Activated naive CD8-positive, alpha-beta T cell (primary cell): ENCODE data around the gene WDR27.
"Not testable (repeated sequence)": the region's sequence is repeated elsewhere in the genome, so short reads cannot be mapped to it uniquely, and the experiment has no call there.

Experiments
- H3K27ac Mint-ChIP-seq: one replicate; pipeline ENCODE4 v1.8.0; 2021; ENCODE audit warnings: mixed read lengths
- H3K27me3 Mint-ChIP-seq: one replicate; pipeline ENCODE4 v1.8.0; 2021; ENCODE audit warnings: mixed read lengths
- H3K36me3 Mint-ChIP-seq: one replicate; pipeline ENCODE4 v1.8.0; 2021; ENCODE audit warnings: mixed read lengths
- H3K4me1 Mint-ChIP-seq: one replicate; pipeline ENCODE4 v1.8.0; 2021; ENCODE audit warnings: low read depth, mixed read lengths
- H3K4me3 Mint-ChIP-seq: one replicate; pipeline ENCODE4 v1.8.0; 2021; ENCODE audit warnings: mild to moderate bottlenecking, mixed read lengths
- H3K9me3 Mint-ChIP-seq: one replicate; pipeline ENCODE4 v1.8.0; 2021; ENCODE audit warnings: low read depth, mixed read lengths

WDR27 gene

GRCh38 chr6:169722362-169723199 lies 20.8 kb upstream of the WDR27 start:
- H3K9me3 Mint-ChIP-seq, result no peaks in the 10 kb centered on the region
- H3K27me3 Mint-ChIP-seq, result no peaks in the 10 kb centered on the region
- H3K27ac Mint-ChIP-seq, result peak overlapping the region; percentile 95
- H3K36me3 Mint-ChIP-seq, result peaks cover 2% of the 10 kb centered on the region
- peak overlapping the region; percentile 96 for H3K4me3 Mint-ChIP-seq
- H3K4me1 Mint-ChIP-seq, result peaks cover 51% of the 10 kb centered on the region

GRCh38 chr6:169720207-169720855 lies 18.5 kb upstream of the WDR27 start:
- Mint-ChIP-seq H3K4me3 (no peak overlapping the region), H3K27me3 (no peaks in the 10 kb centered on the region), H3K27ac (peak overlapping the region; percentile 59), H3K4me1 (peaks cover 49% of the 10 kb centered on the region), H3K9me3 (no peaks in the 10 kb centered on the region), H3K36me3 (peaks cover 2% of the 10 kb centered on the region)

- peak overlapping the region; percentile 69 for H3K27ac Mint-ChIP-seq
- no peaks in the 10 kb centered on the region for H3K27me3 Mint-ChIP-seq
- no peak overlapping the region for H3K4me3 Mint-ChIP-seq
- no peaks in the 10 kb centered on the region for H3K9me3 Mint-ChIP-seq
- H3K4me1 Mint-ChIP-seq, result peaks cover 47% of the 10 kb centered on the region
- peaks cover 8% of the 10 kb centered on the region for H3K36me3 Mint-ChIP-seq
These were observed 17.3 kb upstream of the WDR27 start for GRCh38 chr6:169719117-169719516.

- Mint-ChIP-seq H3K27ac (peak overlapping the region; percentile 51), H3K36me3 (peaks cover 7% of the 10 kb centered on the region), H3K4me3 (no peak overlapping the region)
These were observed 12.8 kb upstream of the WDR27 start for GRCh38 chr6:169714595-169714994.

GRCh38 chr6:169714178-169714577 lies 12.3 kb upstream of the WDR27 start:
- Mint-ChIP-seq H3K36me3 (peaks cover 7% of the 10 kb centered on the region), H3K4me1 (peaks cover 21% of the 10 kb centered on the region), H3K27ac (peak overlapping the region; percentile 51), H3K9me3 (no peaks in the 10 kb centered on the region), H3K27me3 (no peaks in the 10 kb centered on the region), H3K4me3 (no peak overlapping the region)

More at GRCh38 chr6:169714595-169714994, 12.8 kb upstream of the WDR27 start:
- Mint-ChIP-seq H3K27me3 (no peaks in the 10 kb centered on the region), H3K9me3 (no peaks in the 10 kb centered on the region), H3K4me1 (peaks cover 21% of the 10 kb centered on the region)

- Mint-ChIP-seq H3K4me1 (peaks cover 32% of the 10 kb centered on the region), H3K36me3 (peaks cover 10% of the 10 kb centered on the region), H3K27me3 (no peaks in the 10 kb centered on the region), H3K9me3 (no peaks in the 10 kb centered on the region), H3K4me3 (no peak overlapping the region), H3K27ac (no peak overlapping the region)
These were observed 8.2 kb upstream of the WDR27 start for GRCh38 chr6:169710009-169710408.

- Mint-ChIP-seq H3K9me3 (no peaks in the 10 kb centered on the region), H3K27me3 (no peaks in the 10 kb centered on the region), H3K4me3 (no peak overlapping the region), H3K4me1 (peaks cover 36% of the 10 kb centered on the region), H3K27ac (peak overlapping the region; percentile 34), H3K36me3 (peaks cover 9% of the 10 kb centered on the region)
These were observed 7.5 kb upstream of the WDR27 start for GRCh38 chr6:169709293-169709692.

GRCh38 chr6:169707772-169708171 lies 5.9 kb upstream of the WDR27 start:
- Mint-ChIP-seq H3K27me3 (no peaks in the 10 kb centered on the region), H3K9me3 (no peaks in the 10 kb centered on the region), H3K36me3 (peaks cover 6% of the 10 kb centered on the region), H3K4me1 (peaks cover 48% of the 10 kb centered on the region), H3K27ac (peak overlapping the region; percentile 75), H3K4me3 (no peak overlapping the region)

- no peaks in the 10 kb centered on the region for H3K9me3 Mint-ChIP-seq
- H3K36me3 Mint-ChIP-seq, result peaks cover 9% of the 10 kb centered on the region
- no peaks in the 10 kb centered on the region for H3K27me3 Mint-ChIP-seq
- H3K4me3 Mint-ChIP-seq, result peak overlapping the region; percentile 95
- H3K27ac Mint-ChIP-seq, result peak overlapping the region; percentile 92
- peaks cover 53% of the 10 kb centered on the region for H3K4me1 Mint-ChIP-seq
These were observed 1.0 kb upstream of the WDR27 start for GRCh38 chr6:169702840-169703246.

GRCh38 chr6:169701311-169701953 lies 397 bp downstream of the WDR27 start:
- Mint-ChIP-seq H3K36me3 (peaks cover 8% of the 10 kb centered on the region), H3K4me1 (peaks cover 47% of the 10 kb centered on the region), H3K27ac (peak overlapping the region; percentile 80), H3K4me3 (peak overlapping the region; percentile 91), H3K9me3 (no peaks in the 10 kb centered on the region), H3K27me3 (no peaks in the 10 kb centered on the region)

GRCh38 chr6:169700296-169700695 lies 1.5 kb downstream of the WDR27 start:
- Mint-ChIP-seq H3K9me3 (no peaks in the 10 kb centered on the region), H3K4me3 (peak overlapping the region; percentile 91), H3K27ac (no peak overlapping the region), H3K27me3 (no peaks in the 10 kb centered on the region), H3K4me1 (peaks cover 39% of the 10 kb centered on the region), H3K36me3 (peaks cover 10% of the 10 kb centered on the region)

GRCh38 chr6:169697115-169697514 lies 4.7 kb downstream of the WDR27 start:
- peaks cover 18% of the 10 kb centered on the region for H3K36me3 Mint-ChIP-seq
- peaks cover 16% of the 10 kb centered on the region for H3K4me1 Mint-ChIP-seq
- H3K27me3 Mint-ChIP-seq, H3K27ac Mint-ChIP-seq, H3K9me3 Mint-ChIP-seq, H3K4me3 Mint-ChIP-seq: not testable (repeated sequence)

- peaks cover 12% of the 10 kb centered on the region for H3K4me1 Mint-ChIP-seq
- H3K27me3 Mint-ChIP-seq, result no peaks in the 10 kb centered on the region
- H3K27ac Mint-ChIP-seq, result no peak overlapping the region
- H3K9me3 Mint-ChIP-seq, result no peaks in the 10 kb centered on the region
- H3K4me3 Mint-ChIP-seq, result no peak overlapping the region
- H3K36me3 Mint-ChIP-seq, result peaks cover 29% of the 10 kb centered on the region
These were observed 6.7 kb downstream of the WDR27 start for GRCh38 chr6:169695131-169695530.

GRCh38 chr6:169692516-169692915 lies 9.3 kb downstream of the WDR27 start:
- Mint-ChIP-seq H3K4me1 (peaks cover 2% of the 10 kb centered on the region), H3K36me3 (peaks cover 39% of the 10 kb centered on the region), H3K27me3 (no peaks in the 10 kb centered on the region), H3K27ac (no peak overlapping the region), H3K9me3 (no peaks in the 10 kb centered on the region), H3K4me3 (no peak overlapping the region)

GRCh38 chr6:169691260-169691659 lies 10.6 kb downstream of the WDR27 start:
- no peak overlapping the region for H3K4me3 Mint-ChIP-seq
- no peaks in the 10 kb centered on the region for H3K27me3 Mint-ChIP-seq
- peaks cover 2% of the 10 kb centered on the region for H3K4me1 Mint-ChIP-seq
- peaks cover 8% of the 10 kb centered on the region for H3K9me3 Mint-ChIP-seq
- H3K36me3 Mint-ChIP-seq, result peaks cover 50% of the 10 kb centered on the region
- no peak overlapping the region for H3K27ac Mint-ChIP-seq
